ENCODE data around the gene KCNQ2.

DNA sequence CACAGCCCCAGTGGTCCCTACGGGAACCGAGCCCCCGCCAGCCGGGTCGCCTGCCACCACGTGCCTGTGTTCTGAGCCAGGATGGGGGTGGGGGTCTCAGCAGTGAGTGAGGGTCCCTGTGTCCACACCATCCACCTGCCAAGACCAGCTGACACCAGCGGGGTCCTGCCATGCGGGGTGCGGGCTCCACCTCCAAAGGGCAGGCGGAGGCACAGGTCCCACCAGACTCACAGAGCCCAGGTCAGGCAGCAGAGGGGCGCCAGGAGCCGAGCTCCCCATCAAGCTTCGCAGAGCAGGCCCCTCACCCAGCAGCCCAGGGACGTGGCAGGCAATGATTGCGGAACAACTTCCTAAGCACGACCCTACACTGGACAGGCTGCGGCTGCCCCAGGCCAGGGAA is 50.5 kb downstream of the KCNQ2 start:
- TF ChIP-seq, protein P1, sequence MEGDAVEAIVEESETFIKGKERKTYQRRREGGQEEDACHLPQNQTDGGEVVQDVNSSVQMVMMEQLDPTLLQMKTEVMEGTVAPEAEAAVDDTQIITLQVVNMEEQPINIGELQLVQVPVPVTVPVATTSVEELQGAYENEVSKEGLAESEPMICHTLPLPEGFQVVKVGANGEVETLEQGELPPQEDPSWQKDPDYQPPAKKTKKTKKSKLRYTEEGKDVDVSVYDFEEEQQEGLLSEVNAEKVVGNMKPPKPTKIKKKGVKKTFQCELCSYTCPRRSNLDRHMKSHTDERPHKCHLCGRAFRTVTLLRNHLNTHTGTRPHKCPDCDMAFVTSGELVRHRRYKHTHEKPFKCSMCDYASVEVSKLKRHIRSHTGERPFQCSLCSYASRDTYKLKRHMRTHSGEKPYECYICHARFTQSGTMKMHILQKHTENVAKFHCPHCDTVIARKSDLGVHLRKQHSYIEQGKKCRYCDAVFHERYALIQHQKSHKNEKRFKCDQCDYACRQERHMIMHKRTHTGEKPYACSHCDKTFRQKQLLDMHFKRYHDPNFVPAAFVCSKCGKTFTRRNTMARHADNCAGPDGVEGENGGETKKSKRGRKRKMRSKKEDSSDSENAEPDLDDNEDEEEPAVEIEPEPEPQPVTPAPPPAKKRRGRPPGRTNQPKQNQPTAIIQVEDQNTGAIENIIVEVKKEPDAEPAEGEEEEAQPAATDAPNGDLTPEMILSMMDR (IDR thresholded peaks at IDR 0.05; ENCODE audit: low read depth, low read length, poor library complexity, severe bottlenecking): no peak
- TF ChIP-seq EZH2phosphoT487 (IDR thresholded peaks at IDR 0.05; ENCODE audit: borderline replicate concordance, low read length): no peak
